SK-N-DZ (cell line): ENCODE results near the gene CCNL1.

Experiments used
- DNase-seq: peaks from one replicate; pipeline ENCODE4 v3.0.0-alpha.2; 2015; ENCODE audit warnings: low spot score

Gene CCNL1

DNA sequence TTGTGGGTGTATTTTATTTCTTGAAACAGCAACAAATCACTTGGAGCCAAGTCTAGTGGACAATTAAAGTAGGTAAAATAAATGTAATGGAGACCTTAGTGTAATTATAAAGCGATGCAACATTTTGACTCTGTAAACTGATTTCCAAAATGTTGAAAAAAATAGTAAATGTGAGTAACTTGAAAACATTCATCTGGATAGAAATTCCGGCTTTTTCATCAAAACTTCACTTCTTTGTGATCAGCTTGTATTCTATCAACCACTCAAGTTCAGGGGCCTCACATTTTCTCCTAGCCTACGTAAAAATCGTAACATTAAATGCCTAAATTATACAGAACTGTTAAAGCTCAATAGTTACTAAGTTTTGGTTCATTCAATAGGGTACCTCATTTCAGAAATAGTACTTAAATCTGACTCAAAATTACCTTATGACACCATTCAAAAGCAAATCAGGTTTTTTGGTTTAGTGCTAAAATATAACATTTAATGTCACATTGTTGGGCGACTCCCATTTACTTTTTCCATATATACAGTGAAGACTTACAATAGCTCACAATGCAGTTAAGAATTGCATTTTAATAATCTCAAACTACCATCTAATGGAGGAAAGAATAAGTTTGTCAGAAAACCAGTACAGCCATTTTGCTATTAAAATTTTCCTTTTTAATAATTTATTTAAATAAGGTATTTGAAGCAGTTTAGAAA is 12.7 kb downstream of the CCNL1 start:
- DNase-seq: no peak

- DNase-seq: no peak
Observed at GRCh38 chr3:157145606-157146322, 14.2 kb downstream of the CCNL1 start.

GRCh38 chr3:157142315-157142714 is 17.6 kb downstream of the CCNL1 start:
- no peak for DNase-seq

DNA sequence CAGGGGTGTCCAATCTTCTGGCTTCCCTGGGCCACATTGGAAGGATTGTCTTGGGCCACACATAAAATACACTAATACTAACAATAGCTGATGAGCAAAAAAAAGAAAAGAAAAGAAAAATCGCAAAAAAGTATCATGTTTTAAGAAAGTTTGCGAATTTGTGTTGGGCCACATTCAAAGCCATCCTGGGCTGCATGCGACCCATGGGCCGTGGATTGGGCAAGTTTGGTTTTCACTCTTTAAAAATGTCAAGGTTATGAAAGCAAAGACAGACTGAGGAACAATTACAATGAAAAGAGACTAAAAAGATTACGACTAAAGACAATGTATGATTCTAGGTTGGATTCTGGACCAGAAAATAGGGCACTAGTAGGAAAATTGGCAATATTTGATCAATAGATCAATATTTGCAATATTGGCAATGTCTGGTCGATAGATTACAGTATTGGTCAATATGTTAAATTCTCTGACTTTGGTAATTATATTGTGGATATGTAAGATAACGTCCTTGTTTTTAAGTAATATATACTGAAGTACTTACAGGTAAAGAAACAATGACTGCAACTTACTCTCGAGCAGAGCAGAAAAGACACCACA is 19.9 kb downstream of the CCNL1 start:
- no peak for DNase-seq

DNA sequence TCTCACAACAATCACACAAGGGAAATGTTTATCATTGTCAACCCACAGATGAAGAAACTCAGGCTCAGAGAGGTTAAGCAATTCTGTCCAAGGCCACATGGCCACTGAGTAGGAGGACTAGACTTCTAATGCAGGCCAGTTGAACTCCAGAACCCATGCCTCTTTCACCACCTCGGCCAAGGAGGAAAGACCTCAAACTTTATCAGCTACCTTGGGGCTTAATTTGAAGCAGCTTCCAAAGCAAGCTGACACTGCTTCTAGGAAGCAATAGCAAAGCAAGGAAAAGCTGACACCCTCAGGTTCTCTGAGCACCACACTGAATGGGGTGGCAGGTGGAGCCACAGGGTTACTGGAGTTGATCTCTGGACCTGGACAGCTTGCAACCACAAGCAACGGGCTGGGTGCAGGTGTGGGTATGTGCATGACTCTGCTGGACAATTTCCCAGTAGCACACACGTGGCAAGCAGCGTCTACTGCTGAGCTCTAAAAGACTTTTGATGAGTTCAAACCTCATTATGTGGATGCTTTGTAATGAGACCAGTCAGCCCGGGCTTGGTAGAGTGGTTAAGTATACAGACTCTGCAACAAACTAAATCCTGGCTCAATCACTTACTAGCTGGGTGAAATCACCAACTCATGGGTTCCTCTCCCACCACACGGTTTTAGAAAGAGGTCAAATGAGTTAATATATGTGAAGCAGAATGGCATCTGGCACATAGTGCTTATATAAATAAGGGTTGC is 23.1 kb downstream of the CCNL1 start:
- no peak for DNase-seq

DNA sequence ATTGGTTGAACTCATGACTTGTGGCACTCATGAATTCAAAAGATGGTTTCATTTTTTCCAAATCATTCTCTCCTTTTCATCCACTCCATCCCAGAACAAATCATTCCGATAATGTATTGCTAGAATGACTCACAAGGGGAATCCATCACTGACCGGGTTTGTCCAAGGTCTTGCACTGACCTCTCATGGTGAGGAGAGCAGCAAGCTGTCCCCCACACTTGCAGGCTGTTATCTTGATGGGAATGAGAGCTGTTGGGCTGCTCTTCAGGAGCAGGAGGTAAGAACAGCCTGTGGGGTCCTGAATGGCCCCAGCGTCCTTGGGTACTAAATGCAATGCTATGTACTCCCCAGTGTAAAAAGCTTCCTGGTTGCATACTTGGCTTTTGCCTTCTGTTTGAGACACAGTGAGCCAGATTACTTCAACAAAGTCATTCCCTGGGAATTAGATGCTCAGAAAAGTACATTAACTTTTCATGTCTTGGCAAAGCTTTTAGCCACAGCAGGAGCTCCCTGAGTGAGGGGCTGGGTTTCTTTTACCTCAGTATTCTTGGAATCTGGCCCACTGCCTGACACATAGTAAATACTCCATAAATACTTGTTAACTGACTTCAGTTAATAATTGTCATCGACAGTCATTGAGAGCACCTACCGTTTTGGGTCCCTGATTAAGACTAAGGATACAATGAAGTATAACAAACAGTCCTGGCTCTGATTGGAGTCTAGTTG is 24.1 kb downstream of the CCNL1 start:
- DNase-seq: no peak

GRCh38 chr3:157134620-157135191 is 25.2 kb downstream of the CCNL1 start:
- DNase-seq: no peak

DNA sequence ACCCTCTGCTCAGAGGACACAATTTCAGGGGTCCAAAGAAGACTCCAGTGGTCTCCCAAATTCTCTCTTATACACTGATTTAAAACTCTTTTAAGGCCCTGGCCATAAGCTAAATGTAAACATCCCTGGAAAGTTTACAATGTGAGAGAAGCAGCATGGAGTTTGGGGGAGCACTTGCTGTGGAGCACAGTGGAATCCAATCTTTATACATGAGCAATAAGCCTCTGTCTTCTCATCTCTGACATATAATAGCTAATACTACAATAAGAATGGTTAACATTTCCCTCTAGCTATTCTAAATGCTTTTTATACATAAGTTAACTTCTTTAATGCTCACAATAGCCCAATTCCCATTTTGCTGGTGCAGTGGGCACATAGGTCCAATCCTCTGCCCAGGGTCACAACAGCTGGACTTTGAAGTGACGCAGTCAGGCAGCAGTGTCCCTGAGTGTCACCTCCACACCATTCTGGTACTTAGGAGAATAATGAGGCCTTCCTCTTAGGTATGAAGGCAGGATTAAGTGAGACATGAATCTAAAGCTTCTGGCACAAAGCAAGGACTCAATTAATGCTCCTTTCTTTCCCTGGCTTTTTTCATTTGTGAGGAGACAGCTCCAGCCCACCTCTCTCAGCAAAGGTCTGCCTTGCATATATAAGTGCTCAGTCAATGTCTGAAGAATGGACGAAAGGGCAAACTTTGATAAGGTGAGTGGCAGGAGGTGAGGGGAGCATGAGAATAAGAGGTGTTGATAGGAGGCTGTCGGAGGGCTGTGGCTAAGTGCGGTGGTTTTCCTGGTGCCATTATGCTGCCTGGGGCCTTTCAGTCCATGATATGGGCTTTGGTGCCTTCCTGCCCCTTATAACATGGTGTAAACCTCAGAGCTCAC is 26.3 kb downstream of the CCNL1 start:
- DNase-seq: no peak

- DNase-seq: no peak
Observed at GRCh38 chr3:157132936-157133335, 27.0 kb downstream of the CCNL1 start.

DNA sequence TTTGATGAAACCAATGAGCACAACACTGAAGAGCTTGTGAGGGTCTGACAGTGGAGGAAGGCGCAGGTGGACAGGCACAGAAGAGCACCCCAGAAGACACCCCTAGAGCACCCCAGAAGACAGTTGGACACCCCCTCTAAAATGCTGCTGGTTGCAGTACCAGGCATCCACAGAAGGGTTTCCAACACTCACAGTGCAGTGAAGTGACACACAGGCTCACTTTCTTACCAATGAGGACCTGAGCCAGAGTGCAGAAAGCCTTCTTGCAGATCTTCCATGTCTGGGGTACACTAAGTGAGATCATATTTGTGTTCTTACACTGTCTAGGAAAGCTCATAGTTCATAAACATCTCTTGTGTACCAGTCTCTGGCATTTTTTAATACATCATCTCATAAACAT is 27.6 kb downstream of the CCNL1 start:
- DNase-seq: no peak

DNA sequence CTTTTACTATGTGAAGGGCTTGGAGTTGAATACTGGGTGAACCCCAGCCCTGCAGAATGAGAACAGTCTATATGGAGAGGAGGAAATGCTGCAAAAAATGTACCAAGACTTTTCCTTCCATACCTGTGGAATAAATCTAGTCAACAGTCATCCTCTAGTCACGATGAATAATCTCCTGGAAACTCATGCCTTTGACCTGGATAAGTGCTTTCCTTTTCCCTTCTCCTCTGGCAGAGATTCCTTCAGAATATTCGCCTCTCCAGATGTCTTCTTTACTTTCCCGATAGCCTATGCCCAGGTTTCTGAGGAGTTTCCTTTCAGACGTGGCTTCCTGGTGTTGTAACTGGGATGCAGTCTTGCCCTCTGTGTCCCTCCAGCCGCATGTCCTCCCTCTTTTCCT is 28.1 kb downstream of the CCNL1 start:
- no peak for DNase-seq

GRCh38 chr3:157130467-157131251 is 29.3 kb downstream of the CCNL1 start:
- peak; percentile 67 for DNase-seq

DNA sequence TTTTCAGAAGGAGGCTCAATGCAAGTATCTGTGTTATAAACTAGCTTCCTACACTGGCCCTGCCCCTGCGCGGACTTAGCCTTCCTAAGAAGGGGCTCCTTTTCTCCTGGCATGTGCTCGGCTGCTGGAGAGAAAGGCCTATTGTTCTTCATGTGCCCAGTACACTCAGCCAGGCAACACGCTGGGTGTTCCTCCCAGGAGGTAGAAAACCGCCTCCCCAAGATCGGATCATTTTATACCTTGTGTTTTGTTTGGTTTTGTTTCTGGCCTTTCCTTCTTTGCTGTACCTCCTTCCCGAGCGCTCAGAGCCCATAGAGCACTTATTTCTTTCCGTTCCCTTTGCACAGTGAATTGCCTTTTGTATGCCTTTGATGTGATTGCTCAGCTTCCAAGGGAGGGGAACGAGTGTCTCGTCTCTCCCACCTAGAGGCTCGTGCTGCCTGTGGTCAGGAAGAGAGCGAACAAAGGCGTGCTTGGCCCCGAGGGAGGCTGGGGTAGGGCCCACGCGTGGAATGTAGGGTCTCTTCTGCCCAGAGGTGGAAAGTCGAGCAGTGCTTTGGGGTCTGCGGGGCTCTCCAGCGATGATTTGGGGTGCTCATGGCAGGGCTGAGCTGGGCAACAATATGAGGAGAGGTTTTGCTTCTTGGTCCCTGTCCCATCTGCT is 30.0 kb downstream of the CCNL1 start:
- DNase-seq: no peak

GRCh38 chr3:157128771-157129681 is 30.9 kb downstream of the CCNL1 start:
- no peak for DNase-seq

DNA sequence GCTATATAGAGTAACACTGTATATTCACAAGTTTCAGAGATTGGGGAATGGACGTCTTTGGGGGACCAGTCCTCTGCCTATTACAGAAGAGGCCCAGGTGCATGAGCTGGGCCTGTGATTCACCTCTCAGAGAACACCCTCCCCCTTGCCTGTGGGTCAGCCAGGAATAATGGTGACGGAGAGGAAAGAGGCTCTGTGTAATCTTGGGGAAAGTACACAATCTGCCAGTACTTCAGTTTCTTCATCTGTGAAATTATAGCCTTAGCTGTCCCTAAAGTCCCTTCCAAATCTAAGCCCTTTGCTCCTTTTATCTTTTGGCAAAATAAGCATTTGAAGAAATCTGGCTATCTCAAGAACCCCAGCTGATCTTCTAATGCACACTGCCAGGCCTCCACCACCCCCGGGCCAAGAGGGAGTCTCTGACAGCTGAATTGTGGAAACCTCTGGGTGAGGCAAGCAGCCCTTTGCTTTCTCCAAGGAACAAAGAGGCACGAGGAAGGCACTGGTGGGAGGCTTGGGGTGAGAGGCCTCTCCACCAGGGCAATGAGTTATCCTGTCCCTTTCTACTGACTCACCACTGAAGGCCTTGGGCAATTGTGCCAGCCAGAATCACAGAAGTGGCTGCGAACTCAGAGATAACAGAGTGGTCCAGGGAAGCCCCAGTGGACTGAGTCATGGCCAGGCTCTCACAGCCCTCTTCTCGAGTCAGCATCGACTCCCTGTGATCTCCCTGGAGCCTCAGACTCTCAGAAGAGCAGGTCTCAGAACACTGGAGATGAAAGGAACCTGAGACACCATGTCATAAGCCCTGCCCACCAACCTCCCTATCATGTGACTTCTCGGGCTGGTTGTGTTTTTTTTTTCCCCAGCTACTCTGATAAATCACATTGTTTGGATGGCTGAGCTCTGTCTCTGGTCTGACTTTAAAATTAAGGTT is 31.8 kb downstream of the CCNL1 start:
- peak; percentile 29 for DNase-seq

GRCh38 chr3:157127268-157127667 is 32.7 kb downstream of the CCNL1 start:
- DNase-seq: no peak

DNA sequence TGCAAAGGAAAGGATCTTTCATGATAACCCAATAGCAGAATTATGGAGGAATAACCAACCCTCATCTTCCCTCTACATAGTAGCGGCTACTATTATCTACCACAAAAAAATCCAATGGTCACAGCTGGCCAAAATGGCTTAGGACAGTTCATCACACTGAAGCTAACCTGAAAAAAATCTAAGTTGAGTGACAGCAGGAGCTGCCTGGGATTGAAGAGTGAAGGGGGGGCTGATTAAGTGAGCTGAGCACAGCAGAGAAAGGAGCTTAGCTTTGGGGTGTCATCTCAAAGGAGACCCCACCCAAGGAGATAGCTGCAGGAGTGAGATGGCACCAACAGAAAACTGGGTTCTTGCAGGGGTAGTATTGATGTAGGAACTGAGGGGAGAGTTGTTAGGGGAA is 33.6 kb downstream of the CCNL1 start:
- DNase-seq: no peak
